IPS-20b (cell line): ENCODE results near the gene ANLN.
"Not testable (repeated sequence)": the region's sequence is repeated elsewhere in the genome, so short reads cannot be mapped to it uniquely, and the experiment has no call there.

Experiments
- H3K27ac ChIP-seq: one replicate; pipeline ENCODE4 v1.5.1; 2013; ENCODE audit warnings: low read length
- H3K27me3 ChIP-seq: 2 replicates; pipeline ENCODE4 v1.6.1; 2013; ENCODE audit warnings: mild to moderate bottlenecking, low read length, inconsistent platforms; ENCODE audit not compliant: insufficient read depth
- H3K36me3 ChIP-seq: 2 replicates; pipeline ENCODE4 v1.6.1; 2013; ENCODE audit warnings: low read depth, mild to moderate bottlenecking, inconsistent platforms, low read length, moderate library complexity; ENCODE audit not compliant: insufficient read depth
- H3K4me1 ChIP-seq: 2 replicates; pipeline ENCODE4 v1.6.1; 2013; ENCODE audit warnings: mild to moderate bottlenecking, control low read depth, inconsistent platforms, low read length, moderate library complexity; ENCODE audit not compliant: insufficient read depth
- H3K4me3 ChIP-seq: 2 replicates; pipeline ENCODE4 v1.5.1; 2013; ENCODE audit warnings: mild to moderate bottlenecking, low read length, inconsistent platforms
- H3K9ac ChIP-seq: 2 replicates; pipeline ENCODE4 v1.6.1; 2013; ENCODE audit warnings: low read depth, mild to moderate bottlenecking, inconsistent platforms, low read length, moderate library complexity
- H3K9me3 ChIP-seq: 2 replicates; pipeline ENCODE4 v1.6.1; 2013; ENCODE audit warnings: mild to moderate bottlenecking, low read depth, low read length, inconsistent platforms; ENCODE audit not compliant: insufficient read depth

The ANLN gene

DNA sequence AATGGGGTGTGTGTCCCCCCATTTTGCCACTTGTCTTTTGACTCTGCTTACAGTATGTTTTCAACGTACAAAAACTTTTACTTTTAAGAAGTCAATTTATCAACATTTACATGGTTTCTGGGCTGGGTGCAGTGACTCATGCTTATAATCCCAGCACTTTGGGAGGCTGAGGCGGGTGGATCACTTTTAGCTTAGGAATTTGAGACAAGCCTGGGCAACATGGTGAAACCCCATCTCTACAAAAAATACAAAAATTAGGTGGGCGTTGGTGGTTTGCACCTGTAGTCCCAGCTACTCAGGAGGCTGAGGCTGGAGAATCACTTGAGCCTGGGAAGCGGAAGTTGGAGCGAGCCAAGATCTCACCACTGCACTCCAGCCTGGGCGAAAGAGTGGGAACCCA is 107.5 kb downstream of the ANLN start:
- not testable (repeated sequence) for H3K36me3 ChIP-seq, H3K27ac ChIP-seq, H3K4me3 ChIP-seq, H3K9ac ChIP-seq, H3K4me1 ChIP-seq, H3K27me3 ChIP-seq, H3K9me3 ChIP-seq

DNA sequence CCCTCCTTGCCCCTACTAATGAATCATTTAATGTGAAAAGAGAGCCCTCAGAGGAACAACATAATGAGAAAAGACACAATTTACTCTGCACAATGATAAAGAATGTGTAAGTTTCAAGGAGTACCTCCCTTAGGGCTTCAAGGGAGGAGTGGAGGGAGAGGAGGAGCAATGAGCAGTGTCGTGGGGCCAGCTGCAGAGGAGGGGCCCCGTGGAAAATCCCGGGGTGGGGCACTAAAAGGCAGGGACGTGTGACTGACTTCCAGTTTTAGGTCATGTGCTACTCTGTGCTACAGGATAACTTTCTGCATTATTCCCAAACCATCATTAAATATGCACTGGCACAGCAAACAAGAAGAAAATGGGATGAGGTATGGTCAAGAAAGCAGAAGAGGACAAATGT is 108.1 kb downstream of the ANLN start:
- no peaks in the 10 kb centered on the region for H3K27me3 ChIP-seq
- no peaks in the 10 kb centered on the region for H3K36me3 ChIP-seq
- H3K27ac ChIP-seq = no peak overlapping the region
- H3K4me3 ChIP-seq = no peak overlapping the region
- no peak overlapping the region for H3K9ac ChIP-seq
- no peaks in the 10 kb centered on the region for H3K9me3 ChIP-seq
- H3K4me1 ChIP-seq = no peaks in the 10 kb centered on the region
